ENCODE results near the gene KIF3B.

DNA sequence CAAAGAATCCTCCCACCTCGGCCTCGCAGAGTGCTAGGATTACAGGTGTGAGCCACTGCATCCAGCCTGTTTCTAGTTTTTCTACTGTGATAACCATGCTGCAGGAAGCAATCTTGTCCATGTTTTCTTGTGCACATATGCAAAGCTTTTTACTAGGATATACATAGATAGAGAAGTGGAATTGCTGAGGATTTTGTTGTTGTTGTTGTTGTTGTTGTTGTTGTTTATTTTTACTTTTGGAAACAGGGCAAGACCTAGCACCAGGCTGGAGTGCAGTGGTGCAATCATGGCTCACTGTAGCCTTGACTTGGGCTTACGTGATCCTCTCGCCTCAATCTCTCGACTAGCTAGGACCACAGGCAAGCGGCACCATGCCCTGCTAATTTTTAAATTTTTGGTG is 23.2 kb downstream of the KIF3B start:
- TF ChIP-seq, protein P1, sequence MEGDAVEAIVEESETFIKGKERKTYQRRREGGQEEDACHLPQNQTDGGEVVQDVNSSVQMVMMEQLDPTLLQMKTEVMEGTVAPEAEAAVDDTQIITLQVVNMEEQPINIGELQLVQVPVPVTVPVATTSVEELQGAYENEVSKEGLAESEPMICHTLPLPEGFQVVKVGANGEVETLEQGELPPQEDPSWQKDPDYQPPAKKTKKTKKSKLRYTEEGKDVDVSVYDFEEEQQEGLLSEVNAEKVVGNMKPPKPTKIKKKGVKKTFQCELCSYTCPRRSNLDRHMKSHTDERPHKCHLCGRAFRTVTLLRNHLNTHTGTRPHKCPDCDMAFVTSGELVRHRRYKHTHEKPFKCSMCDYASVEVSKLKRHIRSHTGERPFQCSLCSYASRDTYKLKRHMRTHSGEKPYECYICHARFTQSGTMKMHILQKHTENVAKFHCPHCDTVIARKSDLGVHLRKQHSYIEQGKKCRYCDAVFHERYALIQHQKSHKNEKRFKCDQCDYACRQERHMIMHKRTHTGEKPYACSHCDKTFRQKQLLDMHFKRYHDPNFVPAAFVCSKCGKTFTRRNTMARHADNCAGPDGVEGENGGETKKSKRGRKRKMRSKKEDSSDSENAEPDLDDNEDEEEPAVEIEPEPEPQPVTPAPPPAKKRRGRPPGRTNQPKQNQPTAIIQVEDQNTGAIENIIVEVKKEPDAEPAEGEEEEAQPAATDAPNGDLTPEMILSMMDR (IDR thresholded peaks at IDR 0.05; ENCODE audit: low read length): no peak
- no peak for TF ChIP-seq EZH2phosphoT487 (IDR thresholded peaks at IDR 0.05; ENCODE audit: low read length)
